Dendritic cell treated with granulocyte-macrophage colony-stimulating factor and Interleukin-4, amounts not matched to agents 40 ng/mL and 50 ng/mL, for 4 days (primary cell): Measurements from ENCODE around the gene TBXA2R.

ENCODE experiments used
- H3K27ac Mint-ChIP-seq: one replicate; pipeline ENCODE4 v1.8.0; 2022; ENCODE audit warnings: mild to moderate bottlenecking, mixed read lengths
- H3K27me3 Mint-ChIP-seq: one replicate; pipeline ENCODE4 v1.8.0; 2022; ENCODE audit warnings: mild to moderate bottlenecking, mixed read lengths
- H3K36me3 Mint-ChIP-seq: one replicate; pipeline ENCODE4 v1.8.0; 2022; ENCODE audit warnings: low read depth, mixed read lengths
- H3K4me1 Mint-ChIP-seq: one replicate; pipeline ENCODE4 v1.8.0; 2022; ENCODE audit warnings: low read depth, mixed read lengths
- H3K4me3 Mint-ChIP-seq: one replicate; pipeline ENCODE4 v1.8.0; 2022; ENCODE audit warnings: mild to moderate bottlenecking, moderate library complexity, mixed read lengths
- H3K9me3 Mint-ChIP-seq: one replicate; pipeline ENCODE4 v1.8.0; 2022; ENCODE audit warnings: mixed read lengths
- intact Hi-C: fragments of 100-400 bp; cut with micrococcal nuclease; formaldehyde crosslinking; loops from one replicate; pipeline ENCODE4 v1.15.0; 2022

Gene TBXA2R

GRCh38 chr19:3645067-3645396, 38.4 kb upstream of the TBXA2R start:
- Mint-ChIP-seq H3K27ac (no peak overlapping the region), H3K4me1 (peaks cover 14% of the 10 kb centered on the region), H3K36me3 (peaks cover 96% of the 10 kb centered on the region), H3K9me3 (no peaks in the 10 kb centered on the region), H3K27me3 (no peaks in the 10 kb centered on the region), H3K4me3 (no peak overlapping the region)
- intact Hi-C loops: no loop called here

- peaks cover 96% of the 10 kb centered on the region for H3K36me3 Mint-ChIP-seq
- H3K27me3 Mint-ChIP-seq: no peaks in the 10 kb centered on the region
These were observed 37.8 kb upstream of the TBXA2R start for GRCh38 chr19:3644351-3645066.

GRCh38 chr19:3643674-3644313, 37.1 kb upstream of the TBXA2R start:
- intact Hi-C loops: no loop called here
- Mint-ChIP-seq H3K4me1 (peaks cover 14% of the 10 kb centered on the region), H3K36me3 (peaks cover 100% of the 10 kb centered on the region), H3K27ac (no peak overlapping the region), H3K4me3 (no peak overlapping the region), H3K9me3 (no peaks in the 10 kb centered on the region), H3K27me3 (no peaks in the 10 kb centered on the region)

More at GRCh38 chr19:3644351-3645066, 37.8 kb upstream of the TBXA2R start:
- Mint-ChIP-seq H3K4me3 (no peak overlapping the region), H3K9me3 (no peaks in the 10 kb centered on the region), H3K4me1 (peaks cover 14% of the 10 kb centered on the region), H3K27ac (no peak overlapping the region)
- intact Hi-C loops: no loop called here

DNA sequence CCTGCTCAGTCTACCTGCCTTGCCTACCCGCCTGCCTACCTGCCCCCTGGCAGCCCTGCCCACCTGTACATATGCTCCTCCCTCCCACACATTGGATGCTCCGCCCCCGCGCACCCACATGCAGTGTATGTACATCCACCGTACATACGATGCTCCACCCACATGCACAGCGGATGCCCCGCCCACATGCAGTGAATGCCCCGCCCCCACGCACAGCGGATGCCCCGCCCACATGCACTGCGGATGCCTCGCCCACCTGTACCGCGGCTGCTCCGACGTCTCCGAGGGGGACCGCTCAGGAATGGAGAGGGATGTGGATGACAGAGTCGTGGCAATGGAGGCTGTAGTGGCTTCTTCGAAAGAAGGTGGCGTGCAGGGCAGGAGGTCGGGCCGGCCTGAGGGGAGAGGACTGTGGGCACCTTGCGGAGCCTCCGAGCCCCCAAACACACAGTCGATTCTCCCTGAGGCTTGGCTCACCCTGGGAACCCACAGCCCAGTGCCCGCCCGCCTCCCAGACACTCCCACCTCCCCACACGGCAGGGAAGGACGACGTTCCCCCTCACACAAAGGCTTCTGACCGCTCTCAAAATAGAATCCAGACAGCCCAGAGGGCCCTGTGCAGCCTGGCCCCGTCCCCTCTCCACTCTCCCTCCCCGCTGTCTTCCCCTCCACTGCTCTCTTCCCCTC, 36.5 kb upstream of the TBXA2R start:
- H3K4me3 Mint-ChIP-seq: no peak overlapping the region
- H3K9me3 Mint-ChIP-seq: no peaks in the 10 kb centered on the region
- peaks cover 14% of the 10 kb centered on the region for H3K4me1 Mint-ChIP-seq
- H3K36me3 Mint-ChIP-seq: peaks cover 100% of the 10 kb centered on the region
- intact Hi-C loops: no loop called here
- peak overlapping the region; percentile 12 for H3K27ac Mint-ChIP-seq
- H3K27me3 Mint-ChIP-seq: no peaks in the 10 kb centered on the region

GRCh38 chr19:3642296-3642695, 35.6 kb upstream of the TBXA2R start:
- H3K36me3 Mint-ChIP-seq: peaks cover 100% of the 10 kb centered on the region
- intact Hi-C loops: no loop called here
- H3K27me3 Mint-ChIP-seq: no peaks in the 10 kb centered on the region
- H3K9me3 Mint-ChIP-seq: no peaks in the 10 kb centered on the region
- H3K4me3 Mint-ChIP-seq: no peak overlapping the region
- peak overlapping the region; percentile 12 for H3K27ac Mint-ChIP-seq
- H3K4me1 Mint-ChIP-seq: peaks cover 14% of the 10 kb centered on the region

GRCh38 chr19:3641515-3642269, 35.0 kb upstream of the TBXA2R start:
- Mint-ChIP-seq H3K9me3 (no peaks in the 10 kb centered on the region), H3K27ac (no peak overlapping the region), H3K27me3 (no peaks in the 10 kb centered on the region), H3K4me1 (peaks cover 14% of the 10 kb centered on the region), H3K36me3 (peaks cover 100% of the 10 kb centered on the region), H3K4me3 (no peak overlapping the region)
- intact Hi-C loops: no loop called here

- intact Hi-C loops: no loop called here
- Mint-ChIP-seq H3K27me3 (no peaks in the 10 kb centered on the region), H3K27ac (no peak overlapping the region), H3K36me3 (peaks cover 100% of the 10 kb centered on the region), H3K9me3 (no peaks in the 10 kb centered on the region), H3K4me3 (no peak overlapping the region), H3K4me1 (peaks cover 14% of the 10 kb centered on the region)
These were observed 32.8 kb upstream of the TBXA2R start for GRCh38 chr19:3639479-3639878.

- peaks cover 100% of the 10 kb centered on the region for H3K36me3 Mint-ChIP-seq
- intact Hi-C loops: no loop called here
- H3K27me3 Mint-ChIP-seq: no peaks in the 10 kb centered on the region
- H3K4me3 Mint-ChIP-seq: no peak overlapping the region
- peaks cover 14% of the 10 kb centered on the region for H3K4me1 Mint-ChIP-seq
- H3K27ac Mint-ChIP-seq: no peak overlapping the region
- no peaks in the 10 kb centered on the region for H3K9me3 Mint-ChIP-seq
These were observed 31.8 kb upstream of the TBXA2R start for GRCh38 chr19:3638208-3639193.

DNA sequence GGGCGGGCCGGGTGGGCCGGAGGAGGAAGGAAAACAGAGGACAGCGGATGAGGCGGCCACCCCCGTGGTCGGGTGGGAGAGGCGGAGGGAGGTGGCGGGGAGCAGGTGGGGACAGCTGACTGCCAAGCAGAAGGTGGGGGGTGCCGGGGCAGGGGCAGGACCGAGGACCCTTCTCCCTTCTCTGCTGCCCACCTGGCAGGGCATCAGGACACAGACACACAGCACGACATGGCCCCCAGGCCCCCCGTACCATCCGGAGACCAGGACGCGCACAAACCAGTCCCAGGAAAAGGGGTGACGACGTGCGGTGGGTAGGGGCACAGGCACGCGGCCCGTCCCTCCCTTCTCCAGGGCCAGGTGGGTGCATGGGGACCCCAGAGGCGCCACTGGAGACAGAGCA, 30.9 kb upstream of the TBXA2R start:
- Mint-ChIP-seq H3K4me3 (no peak overlapping the region), H3K27ac (no peak overlapping the region), H3K9me3 (no peaks in the 10 kb centered on the region), H3K36me3 (peaks cover 100% of the 10 kb centered on the region), H3K4me1 (peaks cover 6% of the 10 kb centered on the region), H3K27me3 (no peaks in the 10 kb centered on the region)
- intact Hi-C loops: no loop called here

DNA sequence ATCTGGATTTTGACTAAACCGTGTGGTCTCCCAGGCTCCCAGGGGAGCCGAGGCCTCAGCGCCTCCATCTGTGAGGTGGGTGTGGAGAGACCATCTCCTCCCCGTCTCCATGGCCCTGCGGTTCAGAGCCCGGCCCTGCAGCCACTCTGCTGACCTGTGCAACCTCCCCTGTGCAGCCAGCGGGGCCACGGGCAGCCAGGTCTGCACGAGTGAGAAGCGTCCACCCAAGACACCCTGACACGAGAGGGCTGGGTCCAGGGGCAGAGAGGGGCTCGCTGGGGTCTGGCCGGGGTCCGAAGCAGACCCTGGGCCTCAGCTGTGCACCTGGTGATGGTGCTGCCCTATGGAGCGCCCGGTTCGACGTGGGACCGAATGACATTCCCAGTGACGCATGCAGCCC, 30.3 kb upstream of the TBXA2R start:
- Mint-ChIP-seq H3K36me3 (peaks cover 100% of the 10 kb centered on the region), H3K27me3 (no peaks in the 10 kb centered on the region), H3K4me1 (no peaks in the 10 kb centered on the region), H3K9me3 (no peaks in the 10 kb centered on the region), H3K4me3 (no peak overlapping the region), H3K27ac (no peak overlapping the region)
- intact Hi-C loops: no loop called here

- H3K36me3 Mint-ChIP-seq: peaks cover 100% of the 10 kb centered on the region
- no peaks in the 10 kb centered on the region for H3K9me3 Mint-ChIP-seq
- intact Hi-C loops: no loop called here
- H3K4me1 Mint-ChIP-seq: no peaks in the 10 kb centered on the region
- no peak overlapping the region for H3K4me3 Mint-ChIP-seq
- no peaks in the 10 kb centered on the region for H3K27me3 Mint-ChIP-seq
- no peak overlapping the region for H3K27ac Mint-ChIP-seq
These were observed 29.8 kb upstream of the TBXA2R start for GRCh38 chr19:3636506-3636905.

DNA sequence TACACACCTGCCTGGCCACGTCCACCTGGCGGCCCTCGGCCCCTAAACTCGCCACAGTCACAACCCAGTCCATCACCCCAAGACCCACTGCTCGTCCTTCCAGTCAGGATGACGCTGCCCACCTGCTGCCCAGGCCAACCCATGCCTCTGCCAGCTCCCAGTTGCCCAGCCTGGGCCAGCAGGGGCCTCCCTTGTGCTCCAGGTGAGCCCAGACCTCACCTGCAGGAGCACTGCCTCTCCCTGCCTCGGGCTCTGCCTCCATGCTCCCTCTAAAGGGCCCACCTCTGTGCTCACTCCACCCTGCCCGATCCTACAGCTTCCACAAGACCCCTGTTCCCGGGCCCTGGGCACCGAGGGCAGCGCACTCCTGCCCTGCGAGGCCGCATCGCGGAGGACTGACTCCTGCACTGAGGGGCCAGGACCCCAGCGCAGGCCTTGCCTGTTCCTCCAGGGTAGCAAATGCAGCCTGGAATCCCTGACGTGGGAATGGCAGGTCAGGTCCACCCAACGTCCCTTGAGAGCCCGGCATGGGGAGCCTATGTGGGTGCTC, 27.9 kb upstream of the TBXA2R start:
- intact Hi-C loops: no loop called here
- no peaks in the 10 kb centered on the region for H3K9me3 Mint-ChIP-seq
- H3K4me3 Mint-ChIP-seq: no peak overlapping the region
- no peaks in the 10 kb centered on the region for H3K4me1 Mint-ChIP-seq
- peaks cover 100% of the 10 kb centered on the region for H3K36me3 Mint-ChIP-seq
- H3K27me3 Mint-ChIP-seq: no peaks in the 10 kb centered on the region
- no peak overlapping the region for H3K27ac Mint-ChIP-seq

DNA sequence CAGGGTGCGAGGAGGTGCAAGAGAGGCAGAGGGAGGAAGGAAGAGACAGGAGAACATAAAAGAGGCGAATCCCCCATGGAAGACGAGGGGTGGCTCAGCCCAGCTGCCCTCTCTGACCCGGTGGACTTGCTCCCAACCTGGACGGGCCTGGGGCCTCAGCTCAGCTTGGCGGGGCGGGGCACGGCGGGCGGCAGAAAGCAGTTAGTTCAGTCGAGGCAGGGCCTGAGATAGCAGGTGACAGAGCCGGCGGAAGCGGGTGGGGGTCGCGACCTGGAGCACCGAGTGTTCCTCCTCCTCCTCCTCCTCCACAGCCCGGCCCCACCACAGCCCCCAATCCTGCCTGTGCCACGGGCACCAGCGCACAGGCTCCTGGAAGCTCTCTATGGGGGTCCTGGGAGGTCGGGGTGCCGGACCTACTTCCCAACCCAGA, 26.9 kb upstream of the TBXA2R start:
- Mint-ChIP-seq H3K9me3 (no peaks in the 10 kb centered on the region), H3K4me1 (no peaks in the 10 kb centered on the region), H3K4me3 (no peak overlapping the region), H3K27me3 (no peaks in the 10 kb centered on the region), H3K36me3 (peaks cover 90% of the 10 kb centered on the region), H3K27ac (no peak overlapping the region)
- intact Hi-C loops: no loop called here
